ENCODE measurements around the gene LCN12. TPM values are rescaled to one million over a fixed set of nuclear protein-coding genes. Genes with fewer than 3 reads are reported as not detected.
"Not testable (repeated sequence)": the region's sequence is repeated elsewhere in the genome, so short reads cannot be mapped to it uniquely, and the experiment has no call there.

The LCN12 gene
- total RNA-seq, 1 donor from 2014 or later = not detected

- Histone ChIP-seq H3K9me3 (ENCODE audit: insufficient read depth, low read depth, low read length) (no peaks in the 10 kb centered on the region), H3K79me2 (ENCODE audit: insufficient read depth, low read length) (no peaks in the 10 kb centered on the region), H2AFZ (ENCODE audit: low read depth, low read length) (no peak overlapping the region), H3K27me3 (ENCODE audit: insufficient read depth, low read length) (no peaks in the 10 kb centered on the region), H3K4me2 (ENCODE audit: low read length) (no peak overlapping the region), H4K20me1 (ENCODE audit: insufficient read depth, low read length) (no peaks in the 10 kb centered on the region), H3K27ac (ENCODE audit: low read depth, low read length) (no peak overlapping the region), H3K4me3 (ENCODE audit: insufficient read depth, low read depth, low read length) (no peak overlapping the region), H3K36me3 (ENCODE audit: insufficient read depth, low read length) (no peaks in the 10 kb centered on the region), H3K9ac (ENCODE audit: low read length) (no peak overlapping the region), H3K4me1 (ENCODE audit: insufficient read depth, low read length) (peaks cover 15% of the 10 kb centered on the region)
- TF ChIP-seq EZH2 (IDR thresholded peaks at IDR 0.05; ENCODE audit: insufficient read depth, low read length) = no peak
- no peak for TF ChIP-seq CTCF (IDR thresholded peaks at IDR 0.05; ENCODE audit: insufficient read depth, low read depth, low read length)
- no peaks in the 10 kb centered on the region for H3K9me3 Mint-ChIP-seq (ENCODE audit: unreplicated experiment)
- no peak overlapping the region for H3K27ac Mint-ChIP-seq (ENCODE audit: unreplicated experiment)
- no peaks in the 10 kb centered on the region for H3K27me3 Mint-ChIP-seq (ENCODE audit: low read depth, unreplicated experiment)
- H3K4me1 Mint-ChIP-seq (ENCODE audit: low read depth, unreplicated experiment) = peaks cover 11% of the 10 kb centered on the region
- FAIRE-seq (no peak), DNase-seq (ENCODE audit: low read depth) (no peak)
- no peak overlapping the region for H3K4me3 Mint-ChIP-seq (ENCODE audit: unreplicated experiment)
- H3K36me3 Mint-ChIP-seq (ENCODE audit: low read depth, unreplicated experiment) = no peaks in the 10 kb centered on the region
These were observed 50.6 kb downstream of the LCN12 start for GRCh38 chr9:137002646-137003041.

GRCh38 chr9:137004285-137004684 is 52.2 kb downstream of the LCN12 start:
- H3K9me3 Mint-ChIP-seq (ENCODE audit: unreplicated experiment); DNase-seq (ENCODE audit: low read depth); H3K9me3 ChIP-seq (ENCODE audit: insufficient read depth, low read depth, low read length); H3K4me2 ChIP-seq (ENCODE audit: low read length); H3K4me3 Mint-ChIP-seq (ENCODE audit: unreplicated experiment); H3K27ac ChIP-seq (ENCODE audit: low read depth, low read length); H3K36me3 Mint-ChIP-seq (ENCODE audit: low read depth, unreplicated experiment); H3K4me3 ChIP-seq (ENCODE audit: insufficient read depth, low read depth, low read length); FAIRE-seq; H3K27me3 Mint-ChIP-seq (ENCODE audit: low read depth, unreplicated experiment); H3K27me3 ChIP-seq (ENCODE audit: insufficient read depth, low read length); H3K27ac Mint-ChIP-seq (ENCODE audit: unreplicated experiment); H3K9ac ChIP-seq (ENCODE audit: low read length); H4K20me1 ChIP-seq (ENCODE audit: insufficient read depth, low read length); H3K4me1 Mint-ChIP-seq (ENCODE audit: low read depth, unreplicated experiment); H3K4me1 ChIP-seq (ENCODE audit: insufficient read depth, low read length); H3K36me3 ChIP-seq (ENCODE audit: insufficient read depth, low read length); H2AFZ ChIP-seq (ENCODE audit: low read depth, low read length); H3K79me2 ChIP-seq (ENCODE audit: insufficient read depth, low read length): not testable (repeated sequence)
- TF ChIP-seq CTCF (IDR thresholded peaks at IDR 0.05; ENCODE audit: insufficient read depth, low read depth, low read length) = peak; percentile 4

Other genes with a start within 250 kb of the LCN12 start
- 22.4 and 23.2 TPM in 2 replicates for gene DIPK1B, start 239.7 kb upstream of the LCN12 start, total RNA-seq
- gene LCN10, start 209.3 kb upstream of the LCN12 start, total RNA-seq = not detected in 2 replicates
- gene LCN6, start 203.7 kb upstream of the LCN12 start, total RNA-seq = not detected in 2 replicates
- gene LCN8, start 194.0 kb upstream of the LCN12 start, total RNA-seq = not detected in 2 replicates
- gene LCN15, start 187.8 kb upstream of the LCN12 start, total RNA-seq = not detected in 2 replicates
- gene TMEM141, start 160.9 kb upstream of the LCN12 start, total RNA-seq = 40.8 and 46.4 TPM in 2 replicates
- gene CCDC183, start 155.9 kb upstream of the LCN12 start, total RNA-seq = 0.84 and 1.3 TPM in 2 replicates
- gene RABL6, start 144.3 kb upstream of the LCN12 start, total RNA-seq = 62.0 and 69.4 TPM in 2 replicates
- gene AJM1, start 109.8 kb upstream of the LCN12 start, total RNA-seq = 3.3 and 4.2 TPM in 2 replicates
- gene PHPT1, start 102.9 kb upstream of the LCN12 start, total RNA-seq = 192 and 215 TPM in 2 replicates
- gene MAMDC4, start 99.9 kb upstream of the LCN12 start, total RNA-seq = 8.5 and 9.3 TPM in 2 replicates
- gene EDF1, start 86.0 kb upstream of the LCN12 start, total RNA-seq = 364 and 367 TPM in 2 replicates
- gene TRAF2, start 65.8 kb upstream of the LCN12 start, total RNA-seq = 12.5 and 14.4 TPM in 2 replicates
- gene FBXW5, start 7.5 kb upstream of the LCN12 start, total RNA-seq = 67.7 and 70.4 TPM in 2 replicates
- gene C8G, start 7.0 kb upstream of the LCN12 start, total RNA-seq = 0.77 and 1.6 TPM in 2 replicates
- gene PTGDS, start 25.2 kb downstream of the LCN12 start, total RNA-seq = 5.0 and 5.6 TPM in 2 replicates
- 0.22 and 0.45 TPM in 2 replicates for gene LCNL1, start 30.7 kb downstream of the LCN12 start, total RNA-seq
- gene PAXX, start 40.1 kb downstream of the LCN12 start, total RNA-seq = 15.3 and 18.8 TPM in 2 replicates
- 0.39 and 0.48 TPM in 2 replicates for gene CLIC3, start 44.3 kb downstream of the LCN12 start, total RNA-seq
- 16.2 and 20.0 TPM in 2 replicates for gene ABCA2, start 76.0 kb downstream of the LCN12 start, total RNA-seq
- gene FUT7, start 79.8 kb downstream of the LCN12 start, total RNA-seq = not detected in 2 replicates
- 65.9 and 66.8 TPM in 2 replicates for gene NPDC1, start 93.9 kb downstream of the LCN12 start, total RNA-seq
- 0.14 and 0.55 TPM in 2 replicates for gene ENTPD2, start 101.8 kb downstream of the LCN12 start, total RNA-seq
- 0.41 and 0.43 TPM in 2 replicates for gene SAPCD2, start 118.3 kb downstream of the LCN12 start, total RNA-seq
- 4.0 and 4.7 TPM in 2 replicates for gene UAP1L1, start 125.2 kb downstream of the LCN12 start, total RNA-seq
- 69.2 and 89.0 TPM in 2 replicates for gene MAN1B1, start 134.7 kb downstream of the LCN12 start, total RNA-seq
- 53.8 and 68.7 TPM in 2 replicates for gene DPP7, start 162.5 kb downstream of the LCN12 start, total RNA-seq
- gene GRIN1, start 186.9 kb downstream of the LCN12 start, total RNA-seq = 0.18 TPM in 1 of 2 replicates, not detected in the other
- gene LRRC26, start 217.8 kb downstream of the LCN12 start, total RNA-seq = not detected in 2 replicates
- gene TMEM210, start 219.8 kb downstream of the LCN12 start, total RNA-seq = not detected in 2 replicates
- 39.2 and 39.7 TPM in 2 replicates for gene ANAPC2, start 236.3 kb downstream of the LCN12 start, total RNA-seq
- 49.1 and 52.7 TPM in 2 replicates for gene SSNA1, start 236.4 kb downstream of the LCN12 start, total RNA-seq
- gene TPRN, start 248.5 kb downstream of the LCN12 start, total RNA-seq = 16.0 and 17.2 TPM in 2 replicates

Data from astrocyte (in vitro differentiated cells and primary cell).